H9 (cell line): ENCODE results near the gene SPEF2. TPM values are rescaled to one million over a fixed set of nuclear protein-coding genes. Genes with fewer than 3 reads are reported as not detected.
"Not testable (repeated sequence)": the region's sequence is repeated elsewhere in the genome, so short reads cannot be mapped to it uniquely, and the experiment has no call there.

ENCODE experiments used
- DNase-seq: peaks from one replicate; pipeline ENCODE4 v3.0.0-alpha.2; 2017
- H2AFZ ChIP-seq: one replicate; pipeline ENCODE4 v1.6.1; 2013; ENCODE audit warnings: mild to moderate bottlenecking, low read length, control low read depth, moderate library complexity
- H2AK5ac ChIP-seq: 2 replicates; pipeline ENCODE4 v1.6.1; 2013; ENCODE audit warnings: low read length, control low read depth, mixed read lengths; ENCODE audit not compliant: insufficient read length
- H2BK120ac ChIP-seq: one replicate; pipeline ENCODE4 v1.6.1; 2013; ENCODE audit warnings: low read depth, mild to moderate bottlenecking, low read length, control low read depth, inconsistent platforms; ENCODE audit not compliant: poor library complexity, severe bottlenecking
- H2BK12ac ChIP-seq: 2 replicates; pipeline ENCODE4 v1.6.1; 2013; ENCODE audit warnings: low read length, control low read depth, mixed read lengths, low read depth; ENCODE audit not compliant: insufficient read length
- H2BK15ac ChIP-seq: 2 replicates; pipeline ENCODE4 v1.6.1; 2013; ENCODE audit warnings: low read depth, low read length, control low read depth
- H2BK20ac ChIP-seq: one replicate; pipeline ENCODE4 v1.6.1; 2013; ENCODE audit warnings: low read depth, mild to moderate bottlenecking, low read length, control low read depth, inconsistent platforms; ENCODE audit not compliant: poor library complexity, severe bottlenecking
- H2BK5ac ChIP-seq: 2 replicates; pipeline ENCODE4 v1.6.1; 2013; ENCODE audit warnings: low read length, control low read depth, mixed read lengths; ENCODE audit not compliant: insufficient read length
- H3K14ac ChIP-seq: 2 replicates; pipeline ENCODE4 v1.6.1; 2013; ENCODE audit warnings: low read length, control low read depth; ENCODE audit not compliant: insufficient read depth
- H3K18ac ChIP-seq: 2 replicates; pipeline ENCODE4 v1.6.1; 2013; ENCODE audit warnings: low read depth, mild to moderate bottlenecking, mixed read lengths, low read length, control low read depth; ENCODE audit not compliant: insufficient read length
- H3K23ac ChIP-seq: 2 replicates; pipeline ENCODE4 v1.6.1; 2013; ENCODE audit warnings: low read length, control low read depth, mixed read lengths, low read depth; ENCODE audit not compliant: insufficient read length
- H3K23me2 ChIP-seq: 2 replicates; pipeline ENCODE4 v1.6.1; 2013; ENCODE audit warnings: low read depth, mild to moderate bottlenecking, mixed read lengths, low read length, control low read depth; ENCODE audit not compliant: insufficient read length, poor library complexity, severe bottlenecking
- H3K27ac ChIP-seq: 2 replicates; pipeline ENCODE4 v1.5.1; 2013; ENCODE audit warnings: low read length, control low read depth, mixed read lengths, low read depth; ENCODE audit not compliant: insufficient read length
- H3K27me3 ChIP-seq: 2 replicates; pipeline ENCODE4 v1.6.1; 2013; ENCODE audit warnings: low read length, control low read depth, inconsistent platforms; ENCODE audit not compliant: insufficient read depth
- H3K4ac ChIP-seq: 2 replicates; pipeline ENCODE4 v1.6.1; 2013; ENCODE audit warnings: low read depth, mild to moderate bottlenecking, control low read depth, inconsistent platforms, low read length, moderate library complexity
- H3K4me1 ChIP-seq: 2 replicates; pipeline ENCODE4 v1.6.1; 2013; ENCODE audit warnings: low read length, control low read depth, inconsistent platforms; ENCODE audit not compliant: insufficient read depth
- H3K4me2 ChIP-seq: 2 replicates; pipeline ENCODE4 v1.6.1; 2013; ENCODE audit warnings: low read length, control low read depth, mixed read lengths; ENCODE audit not compliant: insufficient read length, insufficient read depth
- H3K56ac ChIP-seq: 2 replicates; pipeline ENCODE4 v1.6.1; 2013; ENCODE audit warnings: low read depth, mild to moderate bottlenecking, mixed read lengths, low read length, control low read depth; ENCODE audit not compliant: insufficient read length
- H3K79me1 ChIP-seq: 2 replicates; pipeline ENCODE4 v1.6.1; 2013; ENCODE audit warnings: low read depth, mild to moderate bottlenecking, moderate library complexity, low read length, control low read depth, inconsistent platforms; ENCODE audit not compliant: insufficient read depth, poor library complexity, severe bottlenecking
- H3K79me2 ChIP-seq: 2 replicates; pipeline ENCODE4 v1.6.1; 2013; ENCODE audit warnings: low read length, control low read depth, inconsistent platforms; ENCODE audit not compliant: insufficient read depth
- H3K9ac ChIP-seq: 2 replicates; pipeline ENCODE4 v1.6.1; 2013; ENCODE audit warnings: low read length, control low read depth, mixed read lengths; ENCODE audit not compliant: insufficient read length; ENCODE audit errors: extremely low read depth
- H3K9me3 ChIP-seq: one replicate; pipeline ENCODE4 v1.6.1; 2013; ENCODE audit warnings: low read depth, low read length, inconsistent platforms; ENCODE audit not compliant: control insufficient read depth
- H3T11ph ChIP-seq: one replicate; pipeline ENCODE4 v1.6.1; 2013; ENCODE audit warnings: mild to moderate bottlenecking, low read length, control low read depth, inconsistent platforms
- H4K20me1 ChIP-seq: one replicate; pipeline ENCODE4 v1.6.1; 2013; ENCODE audit not compliant: control insufficient read depth, insufficient read length, insufficient read depth
- H4K5ac ChIP-seq: 2 replicates; pipeline ENCODE4 v1.6.1; 2013; ENCODE audit warnings: low read depth, mild to moderate bottlenecking, mixed read lengths, low read length, control low read depth; ENCODE audit not compliant: insufficient read length
- H4K8ac ChIP-seq: replicated peaks from 2 replicates; pipeline ENCODE4 v1.6.1; 2013; ENCODE audit warnings: low read length, control low read depth, mixed read lengths, low read depth; ENCODE audit not compliant: insufficient read length
- H4K91ac ChIP-seq: 2 replicates; pipeline ENCODE4 v1.6.1; 2013; ENCODE audit warnings: low read depth, mild to moderate bottlenecking, moderate library complexity, mixed read lengths, low read length, control low read depth; ENCODE audit not compliant: insufficient read length
- H3K27ac Mint-ChIP-seq, 3 experiments: 2 replicates in 2 of 3; 3 replicates in 1 of 3; pipeline ENCODE4 v1.8.0; 2020 to 2021; ENCODE audit warnings: mixed read lengths in 3 of 3, mild to moderate bottlenecking in 1 of 3, moderate library complexity in 1 of 3
- H3K27me3 Mint-ChIP-seq: 2 replicates; pipeline ENCODE4 v1.8.0; 2021; ENCODE audit warnings: low read depth, mild to moderate bottlenecking, moderate library complexity, mixed read lengths
- H3K36me3 Mint-ChIP-seq, 3 experiments: 2 replicates in 2 of 3; 3 replicates in 1 of 3; pipeline ENCODE4 v1.8.0; 2020 to 2021; ENCODE audit warnings: low read depth in 3 of 3, mixed read lengths in 3 of 3; ENCODE audit not compliant: insufficient read depth in 1 of 3
- H3K4me1 Mint-ChIP-seq, 2 experiments: 2 replicates each; pipeline ENCODE4 v1.8.0; 2020; ENCODE audit warnings: mixed read lengths in 2 of 2
- H3K4me3 Mint-ChIP-seq, 2 experiments: 2 replicates in 1 of 2; 3 replicates in 1 of 2; pipeline ENCODE4 v1.8.0; 2020 to 2021; ENCODE audit warnings: mild to moderate bottlenecking in 2 of 2, mixed read lengths in 2 of 2, moderate library complexity in 1 of 2
- H3K9me3 Mint-ChIP-seq, 2 experiments: 2 replicates in 1 of 2; 3 replicates in 1 of 2; pipeline ENCODE4 v1.8.0; 2020; ENCODE audit warnings: mild to moderate bottlenecking in 2 of 2, mixed read lengths in 2 of 2, moderate library complexity in 1 of 2
- CTCF ChIP-seq: fragments of 200-600 bp; sonication (generic); conservative IDR thresholded peaks from 3 replicates; pipeline ENCODE4 v1.8.0; 2021; ENCODE audit warnings: antibody characterized with exemption, mild to moderate bottlenecking
- WGBS: extraction: QIAGEN DNeasy Blood & Tissue Kit; methylation state at CpG from one replicate; pipeline ENCODE4 v1.1.7; 2013; ENCODE audit warnings: missing lambda C conversion rate, low lambda C conversion rate, mixed read lengths; ENCODE audit not compliant: insufficient read length; ENCODE audit errors: extremely low coverage; 5-methylcytosine and 5-hydroxymethylcytosine counted together
- total RNA-seq: library from RNA; stranded (reverse); gene quantifications from 2 replicates; pipeline ENCODE4 v1.2.1, GENCODE V29; 2021

SPEF2 gene
- total RNA-seq, 1 experiment from 2014 or later = 1.0 TPM

GRCh38 chr5:35855187-35855586, 237.5 kb downstream of the SPEF2 start:
- Histone ChIP-seq H2AK5ac (no peak overlapping the region), H2BK15ac (no peak overlapping the region), H3T11ph (no peak overlapping the region), H3K27ac (no peak overlapping the region), H3K9me3 (no peaks in the 10 kb centered on the region), H3K27me3 (no peaks in the 10 kb centered on the region), H3K79me1 (no peaks in the 10 kb centered on the region), H3K9ac (no peak overlapping the region), H3K79me2 (no peaks in the 10 kb centered on the region), H3K23me2 (no peaks in the 10 kb centered on the region), H4K20me1 (no peaks in the 10 kb centered on the region), H2BK5ac (no peak overlapping the region), H2BK120ac (no peak overlapping the region), H2AFZ (no peak overlapping the region), H3K4me2 (no peak overlapping the region), H2BK20ac (no peak overlapping the region), H3K23ac (no peak overlapping the region), H3K18ac (no peak overlapping the region), H4K8ac (no peak overlapping the region), H2BK12ac (no peak overlapping the region), H3K4ac (no peak overlapping the region), H4K5ac (no peak overlapping the region), H3K56ac (no peak overlapping the region), H3K4me1 (peaks cover 4% of the 10 kb centered on the region; the same call in 1 of the 2 replicates), H4K91ac (no peak overlapping the region), H3K14ac (no peak overlapping the region)
- Mint-ChIP-seq H3K4me3 (no peak overlapping the region), H3K27ac (no peak overlapping the region), H3K36me3 (no peaks in the 10 kb centered on the region), H3K9me3 (no peaks in the 10 kb centered on the region; a peak in 1 of 5 replicates), H3K4me1 (peaks cover 14 to 25% of the 10 kb centered on the region in 2 experiments), H3K27me3 (peaks cover 3% of the 10 kb centered on the region; the same call in 1 of the 2 replicates)
- no peak for DNase-seq
- TF ChIP-seq CTCF = no peak
- no CpG with 5 or more reads among the region's 1 CpG for WGBS

GRCh38 chr5:35856186-35856764, 238.6 kb downstream of the SPEF2 start:
- H3K27me3 Mint-ChIP-seq, H2BK5ac ChIP-seq, H2AFZ ChIP-seq, H3K56ac ChIP-seq, H3K27ac Mint-ChIP-seq, H3K23ac ChIP-seq, H3K4ac ChIP-seq, DNase-seq, H4K5ac ChIP-seq, H4K8ac ChIP-seq, H2BK20ac ChIP-seq, H2AK5ac ChIP-seq, H3K9me3 ChIP-seq, H2BK15ac ChIP-seq, H3T11ph ChIP-seq, H4K20me1 ChIP-seq, H3K4me2 ChIP-seq, H2BK120ac ChIP-seq, H3K9me3 Mint-ChIP-seq, H3K27me3 ChIP-seq, H3K79me2 ChIP-seq, H3K23me2 ChIP-seq, H2BK12ac ChIP-seq, H3K36me3 Mint-ChIP-seq, H3K4me1 ChIP-seq, H3K18ac ChIP-seq, H3K4me3 Mint-ChIP-seq, H3K9ac ChIP-seq, H3K79me1 ChIP-seq, H3K14ac ChIP-seq, H3K27ac ChIP-seq, H4K91ac ChIP-seq: not testable (repeated sequence)
- peaks cover 19 to 31% of the 10 kb centered on the region in 2 experiments for H3K4me1 Mint-ChIP-seq
- no CpG with 5 or more reads among the region's 5 CpGs for WGBS
